ENCODE data around the gene KRT86. TPM values are rescaled to one million over a fixed set of nuclear protein-coding genes. Genes with fewer than 3 reads are reported as not detected.

The KRT86 gene
- total RNA-seq, 8 experiments from 2014 or later, result 0.14 to 0.59 (median 0.33) TPM; not detected in 4

DNA sequence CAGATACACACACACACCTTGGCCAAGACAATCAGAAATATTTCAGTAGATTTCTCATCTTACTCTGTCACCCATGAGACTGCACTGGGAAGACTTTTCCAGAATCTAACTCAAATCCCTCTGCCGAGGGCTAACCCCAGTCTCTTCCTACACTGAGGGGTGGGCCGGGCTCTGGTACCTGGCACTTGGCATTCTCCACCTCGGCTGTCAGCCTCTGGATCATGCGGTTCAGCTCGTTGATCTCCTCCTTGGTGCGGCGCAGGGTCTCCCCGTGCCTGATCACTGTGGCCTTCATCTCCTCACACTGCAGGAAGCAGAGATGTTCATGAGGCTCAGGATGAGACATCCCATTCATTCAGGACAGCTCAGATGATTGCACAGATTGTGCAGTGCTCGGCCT is 41.8 kb downstream of the KRT86 start:
- no peak for ATAC-seq (replicated peaks in 6 of 8)
- in situ Hi-C loops (cut with MboI; ENCODE audit: low pct_unique_long_range_greater_than_20kb in 2 of 9, low sequenced_read_pairs in 9 of 9, unreplicated experiment in 9 of 9), result no loop called here
- 29 to 77% (median 51%) methylated on average over 1 to 5 of the region's 9 CpGs; no CpG with 5 or more reads in 6 of the 10 experiments for WGBS, 10 experiments
- Histone ChIP-seq H3K27ac (no peak overlapping the region), H3K4me1 (replicated peaks in 1 of 2) (no peaks in the 10 kb centered on the region), H3K4me3 (no peak overlapping the region)

DNA sequence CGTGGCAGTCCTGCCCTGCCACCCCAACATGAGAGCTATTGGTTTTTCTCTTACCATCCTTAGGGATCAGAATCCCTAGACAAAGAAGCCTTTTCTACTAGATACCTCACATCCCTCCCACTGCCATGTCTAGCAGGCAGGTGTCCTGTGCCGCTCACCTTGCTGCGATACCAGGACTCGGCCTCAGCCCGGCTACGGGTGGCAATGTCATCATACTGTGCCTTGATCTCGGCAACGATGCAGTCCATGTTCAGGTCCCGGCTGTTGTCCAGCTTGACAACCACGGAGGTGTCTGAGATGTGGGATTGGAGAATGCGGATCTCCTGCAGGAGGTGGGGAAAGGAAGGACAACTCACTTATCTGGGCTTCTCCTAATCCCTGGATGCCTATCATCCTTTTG is 42.3 kb downstream of the KRT86 start:
- Histone ChIP-seq H3K4me3 (no peak overlapping the region), H3K4me1 (replicated peaks in 1 of 2) (no peaks in the 10 kb centered on the region), H3K27ac (no peak overlapping the region)
- in situ Hi-C loops (cut with MboI; ENCODE audit: low pct_unique_long_range_greater_than_20kb in 2 of 9, low sequenced_read_pairs in 9 of 9, unreplicated experiment in 9 of 9), result no loop called here
- ATAC-seq (replicated peaks in 6 of 8), result no peak
- 40 to 100% (median 71%) methylated on average over 1 to 4 of the region's 11 CpGs; no CpG with 5 or more reads in 5 of the 10 experiments for WGBS, 10 experiments

DNA sequence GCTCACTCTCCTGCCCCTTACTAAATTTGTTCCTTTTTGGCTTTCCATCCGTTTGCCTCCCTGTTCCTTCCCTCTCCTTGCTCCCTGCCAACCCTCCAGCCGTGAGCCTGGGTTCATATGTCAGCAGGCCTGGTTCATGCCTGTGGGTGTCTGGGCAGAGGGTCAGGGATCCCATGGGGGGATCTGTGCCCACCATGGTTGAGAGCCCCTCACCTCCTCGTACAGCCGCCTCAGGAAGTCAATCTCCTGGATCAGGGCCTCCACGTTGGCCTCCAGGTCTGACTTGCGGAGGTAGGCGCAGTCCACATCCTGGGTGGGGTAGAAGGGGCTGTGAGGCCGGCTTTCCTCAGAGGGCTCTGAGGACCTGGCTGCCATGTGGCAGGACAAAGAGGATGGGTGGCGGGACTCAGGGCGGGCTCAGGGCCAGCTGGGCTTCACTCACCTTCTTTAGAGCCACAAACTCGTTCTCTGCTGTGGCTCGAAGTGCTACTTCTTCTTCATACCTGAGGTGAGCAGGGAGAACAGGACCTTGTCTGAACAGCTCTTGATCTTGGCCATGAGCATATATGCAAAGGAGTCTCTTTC is 43.1 kb downstream of the KRT86 start:
- Histone ChIP-seq H3K27ac (no peak overlapping the region), H3K4me1 (replicated peaks in 1 of 2) (no peaks in the 10 kb centered on the region), H3K4me3 (no peak overlapping the region)
- ATAC-seq (replicated peaks in 6 of 8), result no peak
- in situ Hi-C loops (cut with MboI; ENCODE audit: low pct_unique_long_range_greater_than_20kb in 2 of 9, low sequenced_read_pairs in 9 of 9, unreplicated experiment in 9 of 9), result no loop called here
- 40 to 83% (median 72%) methylated on average over 1 to 8 of the region's 12 CpGs; no CpG with 5 or more reads in 4 of the 10 experiments for WGBS, 10 experiments

DNA sequence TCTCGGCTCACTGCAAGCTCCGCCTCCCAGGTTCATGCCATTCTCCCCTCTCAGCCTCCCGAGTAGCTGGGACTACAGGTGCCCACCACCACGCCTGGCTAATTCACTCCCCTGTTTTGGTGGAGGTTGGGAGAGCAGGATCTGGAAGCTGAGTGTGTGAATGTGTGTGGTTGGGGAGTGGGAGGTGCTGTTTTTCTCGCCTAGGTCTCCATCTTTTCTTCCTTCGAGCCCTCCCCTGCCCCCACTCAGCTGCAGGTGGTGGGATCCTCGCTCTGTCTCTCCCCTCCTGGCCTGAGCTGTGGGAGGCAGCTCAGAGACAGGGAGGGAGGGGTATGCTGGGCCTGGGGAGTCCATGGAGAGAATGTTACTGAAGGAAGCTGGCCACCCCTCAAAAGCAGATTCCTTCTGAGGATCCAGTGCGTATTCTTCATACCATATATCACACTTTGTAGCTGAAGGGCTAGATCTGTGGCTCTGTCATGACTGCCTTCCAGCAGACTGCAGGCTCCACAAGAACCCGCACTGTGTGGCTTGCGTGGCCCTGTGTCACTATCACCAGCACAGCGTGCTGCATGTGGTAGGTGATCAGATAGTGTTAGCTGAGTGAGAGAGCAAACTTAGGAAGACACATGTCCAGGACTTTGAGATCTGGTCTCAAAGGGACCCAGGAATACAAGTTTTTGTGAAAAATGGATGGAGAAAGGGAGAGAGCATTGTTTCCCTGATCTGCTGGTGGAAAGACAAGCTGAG is 44.0 kb downstream of the KRT86 start:
- no peak overlapping the region for H3K4me3 ChIP-seq
- in situ Hi-C loops (cut with MboI; ENCODE audit: low pct_unique_long_range_greater_than_20kb in 2 of 9, low sequenced_read_pairs in 9 of 9, unreplicated experiment in 9 of 9), result no loop called here
- H3K4me1 ChIP-seq (replicated peaks in 1 of 2), result no peaks in the 10 kb centered on the region
- 60 to 100% (median 79%) methylated on average over 1 to 6 of the region's 11 CpGs; no CpG with 5 or more reads in 2 of the 10 experiments for WGBS, 10 experiments
- H3K27ac ChIP-seq, result no peak overlapping the region
- no peak for ATAC-seq (replicated peaks in 6 of 8)

DNA sequence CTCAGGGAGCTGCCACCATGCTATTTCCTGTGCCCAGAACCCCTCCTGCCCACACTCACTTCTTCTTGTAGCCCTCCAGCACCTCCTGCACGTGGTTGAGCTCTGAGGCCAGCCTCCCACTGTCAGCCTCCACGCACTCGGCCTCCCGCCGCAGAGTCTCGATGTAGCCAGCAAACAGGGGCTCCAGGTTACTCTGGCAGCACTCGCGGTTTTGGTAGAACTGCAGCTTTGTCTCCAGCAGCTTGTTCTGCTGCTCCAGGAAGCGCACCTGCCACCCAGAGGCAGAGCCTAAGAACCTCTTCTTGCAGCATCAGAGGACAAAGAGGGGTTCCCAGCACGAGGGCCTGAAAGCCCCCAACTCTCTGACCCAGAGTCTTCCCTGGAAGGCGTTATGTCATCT is 44.7 kb downstream of the KRT86 start:
- no peaks in the 10 kb centered on the region for H3K4me1 ChIP-seq (replicated peaks in 1 of 2)
- in situ Hi-C loops (cut with MboI; ENCODE audit: low pct_unique_long_range_greater_than_20kb in 2 of 9, low sequenced_read_pairs in 9 of 9, unreplicated experiment in 9 of 9), result no loop called here
- WGBS, 10 experiments, result 47 to 74% methylated on average over 3 to 8 of the region's 11 CpGs; no CpG with 5 or more reads in 8 of the 10 experiments
- H3K4me3 ChIP-seq, result no peak overlapping the region
- no peak overlapping the region for H3K27ac ChIP-seq
- ATAC-seq (replicated peaks in 6 of 8), result no peak

DNA sequence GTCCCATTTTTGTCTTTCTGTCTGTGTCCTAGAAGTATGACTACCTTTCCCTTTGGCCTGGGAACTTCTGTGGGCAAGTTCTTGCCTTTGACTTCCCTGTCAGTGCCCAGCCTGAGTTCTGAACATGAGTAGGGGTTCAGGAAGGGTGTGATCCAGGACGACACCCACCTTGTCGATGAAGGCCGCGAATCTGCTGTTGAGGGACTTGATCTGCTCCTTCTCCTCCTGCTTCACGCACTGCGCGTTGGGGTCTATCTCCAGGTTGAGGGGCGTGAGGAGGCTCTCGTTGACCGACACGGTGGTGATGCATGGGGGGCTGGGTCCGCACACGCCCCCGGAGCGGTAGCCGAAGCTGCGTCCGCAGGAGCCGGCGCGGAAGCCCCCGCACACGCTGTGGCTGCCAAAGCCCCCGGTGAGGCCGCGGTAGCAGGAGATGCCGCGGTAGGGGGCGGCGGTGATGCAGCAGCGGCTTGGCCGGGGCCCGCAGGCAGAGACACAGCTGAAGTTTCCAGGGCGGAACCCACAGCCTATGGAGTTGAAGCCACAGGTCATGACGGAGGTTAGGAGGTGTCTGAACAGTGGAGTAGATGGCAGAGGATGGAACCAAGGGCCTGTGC is 46.4 kb downstream of the KRT86 start, which contains the start of gene KRT83:
Gene KRT83 (minus strand): TSS at position 615 of the 617 bp plus-strand sequence. CDS start 63 bp downstream, at position 552.
- H3K27ac ChIP-seq, result no peak within 1 kb of the TSS
- WGBS, 10 experiments, result 75 to 100% (median 86%) methylated on average over 2 to 8 of the region's 35 CpGs; no CpG with 5 or more reads in 6 of the 10 experiments
- in situ Hi-C loops (cut with MboI; ENCODE audit: low pct_unique_long_range_greater_than_20kb in 2 of 9, low sequenced_read_pairs in 9 of 9, unreplicated experiment in 9 of 9), result loop anchor here in 2 of 9 experiments (10.0 kb wide), 1 partner anchor 166 kb away; no protein-coding TSS in a partner anchor
- H3K4me3 ChIP-seq, result no peak within 1 kb of the TSS
- no peak for ATAC-seq (replicated peaks in 6 of 8)
- H3K4me1 ChIP-seq (replicated peaks in 1 of 2), result no peaks in the 10 kb centered on the region

DNA sequence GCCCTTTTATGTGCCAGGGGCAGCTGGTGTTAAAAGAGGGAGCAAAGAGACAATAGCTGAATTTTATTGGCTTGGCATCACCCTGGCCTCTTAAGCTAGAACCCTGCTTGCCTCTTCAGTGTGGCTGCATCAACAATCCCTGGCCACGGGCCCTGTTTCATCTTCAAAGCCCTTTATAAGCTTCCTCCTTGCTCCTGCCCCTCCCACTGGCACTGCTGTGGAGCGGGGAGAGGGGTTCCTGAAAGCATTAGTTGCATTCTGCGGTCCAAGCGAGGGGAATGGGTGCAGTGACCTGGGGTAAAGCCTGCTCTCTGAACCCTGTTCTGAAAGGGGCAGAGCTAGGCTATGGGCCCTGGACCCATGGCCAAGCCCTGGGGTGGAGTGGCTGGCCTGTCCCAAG is 47.0 kb downstream of the KRT86 start:
- no peaks in the 10 kb centered on the region for H3K4me1 ChIP-seq (replicated peaks in 1 of 2)
- 40 to 77% (median 60%) methylated on average over 1 to 3 of the region's 4 CpGs; no CpG with 5 or more reads in 7 of the 10 experiments for WGBS, 10 experiments
- no peak overlapping the region for H3K4me3 ChIP-seq
- in situ Hi-C loops (cut with MboI; ENCODE audit: low pct_unique_long_range_greater_than_20kb in 2 of 9, low sequenced_read_pairs in 9 of 9, unreplicated experiment in 9 of 9), result loop anchor here in 2 of 9 experiments (10.0 kb wide), 1 partner anchor 167 kb away; no protein-coding TSS in a partner anchor
- ATAC-seq (replicated peaks in 6 of 8), result no peak
- H3K27ac ChIP-seq, result no peak overlapping the region

DNA sequence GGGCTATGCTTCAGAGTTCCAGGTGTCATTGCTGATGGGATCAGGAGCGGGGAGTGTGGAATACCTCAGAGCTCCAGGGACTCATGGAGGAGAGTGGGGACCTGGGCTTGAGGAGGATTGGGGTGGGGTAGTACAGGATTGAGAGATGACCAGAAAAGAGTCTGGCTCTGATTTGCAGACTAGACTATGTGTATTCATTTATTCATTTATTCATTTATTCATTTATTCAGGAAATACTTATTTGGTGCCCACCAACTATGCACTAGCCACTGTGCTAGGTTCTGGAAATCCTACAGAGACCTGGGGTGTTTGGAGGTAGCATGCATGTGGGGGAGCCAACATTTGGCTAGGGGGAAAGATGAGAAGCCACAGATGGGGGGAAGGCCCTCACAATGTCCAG is 47.6 kb downstream of the KRT86 start:
- Histone ChIP-seq H3K4me1 (replicated peaks in 1 of 2) (no peaks in the 10 kb centered on the region), H3K27ac (no peak overlapping the region), H3K4me3 (no peak overlapping the region)
- in situ Hi-C loops (cut with MboI; ENCODE audit: low pct_unique_long_range_greater_than_20kb in 2 of 9, low sequenced_read_pairs in 9 of 9, unreplicated experiment in 9 of 9), result loop anchor here in 2 of 9 experiments (10.0 kb wide), 1 partner anchor 167 kb away; no protein-coding TSS in a partner anchor
- ATAC-seq (replicated peaks in 6 of 8), result peak in 3 of 8 experiments; percentile 49 to 93 (median 88)
- 57 to 80% (median 60%) methylated on average over 1 of the region's 1 CpG; no CpG with 5 or more reads in 7 of the 10 experiments for WGBS, 10 experiments

DNA sequence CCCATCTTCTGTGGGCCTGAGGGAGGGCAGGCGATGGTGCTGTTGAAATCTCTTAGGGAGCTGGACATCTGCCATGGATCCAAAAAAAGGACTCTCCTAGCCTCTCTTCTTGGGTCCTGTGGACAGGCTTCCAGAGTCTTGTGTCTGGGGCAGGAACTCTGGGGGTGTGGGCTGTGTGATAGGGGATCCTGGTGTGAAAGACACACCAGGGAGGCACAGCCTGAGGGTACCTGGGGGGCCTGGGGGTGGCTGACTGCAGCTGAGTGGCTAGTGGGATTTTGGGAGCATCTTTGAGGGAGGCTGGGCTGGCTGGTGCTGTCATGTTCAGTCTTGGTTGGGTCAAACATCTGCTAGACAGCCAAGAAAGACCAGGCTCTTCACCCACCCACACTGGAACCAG is 48.6 kb downstream of the KRT86 start:
- in situ Hi-C loops (cut with MboI; ENCODE audit: low pct_unique_long_range_greater_than_20kb in 2 of 9, low sequenced_read_pairs in 9 of 9, unreplicated experiment in 9 of 9), result loop anchor here in 2 of 9 experiments (10.0 kb wide), 1 partner anchor 168 kb away; no protein-coding TSS in a partner anchor
- ATAC-seq (replicated peaks in 6 of 8), result no peak
- no peak overlapping the region for H3K27ac ChIP-seq
- no peaks in the 10 kb centered on the region for H3K4me1 ChIP-seq (replicated peaks in 1 of 2)
- no peak overlapping the region for H3K4me3 ChIP-seq
- 60% methylated on average over 1 of the region's 1 CpG; no CpG with 5 or more reads in 8 of the 10 experiments for WGBS, 10 experiments

DNA sequence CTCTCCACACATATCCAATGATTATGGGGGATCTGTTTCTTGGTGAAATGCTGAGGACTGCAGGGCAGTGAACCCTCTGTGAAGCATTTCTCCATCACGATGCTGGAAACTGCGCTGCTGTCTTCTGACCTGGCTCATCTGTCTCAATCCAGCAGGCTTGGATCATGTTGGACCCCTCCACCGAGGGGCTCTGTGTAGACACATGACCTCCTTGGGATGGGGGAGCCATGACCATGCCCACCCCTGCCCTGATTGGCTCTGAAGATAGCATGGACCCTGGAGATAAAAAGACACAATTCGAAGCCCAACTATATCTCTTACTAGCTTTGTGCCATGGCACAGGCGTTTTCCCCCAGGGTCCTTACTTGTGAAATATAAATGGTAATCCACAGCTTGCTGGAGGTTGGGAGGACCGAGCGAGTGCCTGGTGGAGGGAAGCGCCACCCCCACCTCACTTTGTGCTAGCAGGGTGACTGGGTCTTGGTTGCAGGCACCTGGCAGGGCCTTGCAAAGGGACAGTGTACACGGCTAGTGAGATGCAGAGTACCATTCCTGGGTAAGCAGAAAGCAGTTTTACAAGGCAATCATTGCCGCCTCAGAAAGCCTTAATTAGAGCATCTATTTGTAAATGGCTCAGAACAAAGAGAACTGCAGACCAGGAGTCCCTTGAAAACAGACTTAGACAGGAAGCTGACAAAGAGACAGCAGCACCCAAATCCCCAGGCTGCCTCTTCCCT is 49.1 kb downstream of the KRT86 start:
- no peak overlapping the region for H3K4me3 ChIP-seq
- in situ Hi-C loops (cut with MboI; ENCODE audit: low pct_unique_long_range_greater_than_20kb in 2 of 9, low sequenced_read_pairs in 9 of 9, unreplicated experiment in 9 of 9), result loop anchor here in 2 of 9 experiments (10.0 kb wide), 1 partner anchor 169 kb away; no protein-coding TSS in a partner anchor
- WGBS, 10 experiments, result 49 to 100% (median 80%) methylated on average over 1 to 6 of the region's 10 CpGs; no CpG with 5 or more reads in 2 of the 10 experiments
- no peak overlapping the region for H3K27ac ChIP-seq
- no peaks in the 10 kb centered on the region for H3K4me1 ChIP-seq (replicated peaks in 1 of 2)
- ATAC-seq (replicated peaks in 6 of 8), result no peak

DNA sequence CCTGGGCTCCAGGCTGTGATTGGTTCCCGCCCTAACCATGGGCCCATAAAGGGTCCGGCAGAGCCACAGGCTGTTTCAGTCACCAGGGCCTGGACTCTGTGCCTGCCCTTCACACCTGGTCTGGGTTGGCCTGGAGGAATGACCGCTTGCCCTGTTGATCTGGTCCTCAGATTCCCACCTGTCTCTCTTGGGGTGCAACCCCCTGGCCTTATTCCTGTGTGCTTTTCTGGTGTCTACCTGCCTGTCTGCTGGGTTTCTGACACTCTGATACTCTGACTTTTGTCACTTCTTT is 49.7 kb downstream of the KRT86 start:
- H3K4me1 ChIP-seq (replicated peaks in 1 of 2), result no peaks in the 10 kb centered on the region
- WGBS, 10 experiments, result 60 to 72% methylated on average over 1 to 3 of the region's 3 CpGs; no CpG with 5 or more reads in 8 of the 10 experiments
- H3K4me3 ChIP-seq, result no peak overlapping the region
- H3K27ac ChIP-seq, result no peak overlapping the region
- in situ Hi-C loops (cut with MboI; ENCODE audit: low pct_unique_long_range_greater_than_20kb in 2 of 9, low sequenced_read_pairs in 9 of 9, unreplicated experiment in 9 of 9), result loop anchor here in 2 of 9 experiments (10.0 kb wide), 1 partner anchor 169 kb away; no protein-coding TSS in a partner anchor
- ATAC-seq (replicated peaks in 6 of 8), result no peak

DNA sequence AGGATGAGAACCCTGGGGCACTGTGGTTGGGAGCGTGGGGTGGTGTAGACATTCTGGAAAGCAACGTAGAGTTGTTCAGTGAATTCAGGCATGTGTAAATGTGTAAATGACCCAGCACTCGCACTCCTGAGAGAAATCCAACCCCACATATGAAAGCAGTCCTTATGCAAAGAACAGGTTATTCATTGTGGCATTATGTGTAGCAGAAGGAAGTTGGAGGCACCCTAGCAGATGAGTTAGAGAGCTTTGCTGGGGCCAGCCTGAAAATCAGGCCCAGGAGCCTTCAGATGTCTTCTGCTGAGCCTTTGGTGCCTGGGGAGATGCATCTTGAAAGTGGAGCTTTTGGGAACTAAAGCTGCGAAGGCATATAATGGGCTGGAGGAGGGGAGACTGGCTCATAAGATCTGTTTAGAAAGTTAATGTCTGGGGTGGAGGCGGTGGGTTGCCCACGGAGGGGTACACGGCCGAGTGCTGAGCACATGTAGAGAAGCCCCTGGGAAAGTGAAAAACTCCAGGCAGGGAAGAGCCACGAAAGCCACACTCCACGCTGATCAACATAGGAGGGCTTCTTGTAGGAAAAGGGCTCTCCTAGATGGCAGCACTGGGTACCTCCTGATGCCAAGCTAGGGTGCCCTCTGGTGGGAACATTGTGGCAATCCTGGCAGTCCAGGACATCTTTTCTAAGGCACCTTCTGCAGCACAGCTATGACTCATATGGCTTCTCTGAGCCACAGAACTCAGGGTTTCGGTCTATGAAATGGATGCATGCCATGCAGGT is 52.8 kb downstream of the KRT86 start:
- H3K4me3 ChIP-seq, result no peak overlapping the region
- no peaks in the 10 kb centered on the region for H3K4me1 ChIP-seq (replicated peaks in 1 of 2)
- H3K27ac ChIP-seq, result no peak overlapping the region
- 0 to 83% (median 14%) methylated on average over 1 to 9 of the region's 11 CpGs; no CpG with 5 or more reads in 2 of the 10 experiments for WGBS, 10 experiments
- in situ Hi-C loops (cut with MboI; ENCODE audit: low pct_unique_long_range_greater_than_20kb in 2 of 9, low sequenced_read_pairs in 9 of 9, unreplicated experiment in 9 of 9), result loop anchor here in 2 of 9 experiments (10.0 kb wide), 1 partner anchor 172 kb away; no protein-coding TSS in a partner anchor
- peak in 5 of 8 experiments; percentile 61 to 99 (median 88) for ATAC-seq (replicated peaks in 6 of 8)

All from motor neuron (in vitro differentiated cells).